CD4-positive, alpha-beta T cell treated with Interleukin-2 at 100 ng/mL for 4 hours (primary cell): ENCODE data around the gene COLEC12.

Experiments used
- DNase-seq: peaks from one replicate; pipeline ENCODE4 v3.0.0-alpha.2; 2020; ENCODE audit warnings: low spot score

Gene COLEC12

GRCh38 chr18:384897-385296, 115.6 kb downstream of the COLEC12 start:
- DNase-seq = no peak

- DNase-seq = no peak
Measured at GRCh38 chr18:383135-383534, 117.4 kb downstream of the COLEC12 start.

GRCh38 chr18:382423-382984, 118.0 kb downstream of the COLEC12 start:
- no peak for DNase-seq

GRCh38 chr18:379681-380330, 120.7 kb downstream of the COLEC12 start:
- no peak for DNase-seq

- no peak for DNase-seq
Measured at GRCh38 chr18:378079-378478, 122.4 kb downstream of the COLEC12 start.

- no peak for DNase-seq
Measured at GRCh38 chr18:377088-377487, 123.4 kb downstream of the COLEC12 start.

- no peak for DNase-seq
Measured at GRCh38 chr18:376311-376710, 124.2 kb downstream of the COLEC12 start.

- no peak for DNase-seq
Measured at GRCh38 chr18:374721-375168, 125.8 kb downstream of the COLEC12 start.

GRCh38 chr18:373780-374179, 126.7 kb downstream of the COLEC12 start:
- no peak for DNase-seq

GRCh38 chr18:371609-371982, 128.9 kb downstream of the COLEC12 start:
- no peak for DNase-seq

GRCh38 chr18:370751-371608, 129.5 kb downstream of the COLEC12 start:
- DNase-seq = no peak

GRCh38 chr18:369224-370015, 131.1 kb downstream of the COLEC12 start:
- DNase-seq = no peak

GRCh38 chr18:366466-367061, 133.9 kb downstream of the COLEC12 start:
- no peak for DNase-seq

GRCh38 chr18:365651-366050, 134.8 kb downstream of the COLEC12 start:
- no peak for DNase-seq

- no peak for DNase-seq
Measured at GRCh38 chr18:364256-364826, 136.2 kb downstream of the COLEC12 start.

GRCh38 chr18:363301-364085, 137.0 kb downstream of the COLEC12 start:
- DNase-seq = no peak

GRCh38 chr18:362311-363290, 137.9 kb downstream of the COLEC12 start:
- DNase-seq = no peak

GRCh38 chr18:361941-362310, 138.6 kb downstream of the COLEC12 start:
- no peak for DNase-seq

- no peak for DNase-seq
Measured at GRCh38 chr18:361100-361732, 139.3 kb downstream of the COLEC12 start.
